GM12873 (cell line): ENCODE results near the gene COL15A1.

ENCODE experiments used
- TF ChIP-seq, protein P1 (sequence below): IDR thresholded peaks from 2 replicates; pipeline ENCODE4 v1.5.1; 2012; ENCODE audit warnings: low read depth, mild to moderate bottlenecking, moderate library complexity, low read length, control low read depth; ENCODE audit not compliant: insufficient read depth; ENCODE audit errors: missing control alignments

Gene COL15A1

DNA sequence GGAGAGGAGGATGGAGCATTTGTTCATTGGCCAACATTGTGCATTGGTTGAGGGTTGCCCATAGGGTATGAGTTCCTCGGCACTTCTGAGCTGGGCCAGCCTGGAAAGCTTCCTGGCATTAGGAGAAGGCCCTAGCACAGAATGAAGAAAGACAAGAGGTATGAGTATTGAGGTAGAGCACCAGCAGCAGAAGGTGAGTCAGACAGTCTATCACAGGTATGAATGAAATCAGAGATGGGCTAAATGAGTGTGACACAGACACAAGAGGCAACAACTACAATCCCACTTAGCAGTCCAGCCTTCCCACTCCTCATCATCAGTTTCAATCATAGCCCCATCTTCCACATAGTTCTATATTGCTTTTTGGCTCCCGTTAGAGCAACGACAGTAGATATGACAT, 135.8 kb downstream of the COL15A1 start:
- TF ChIP-seq, protein P1, sequence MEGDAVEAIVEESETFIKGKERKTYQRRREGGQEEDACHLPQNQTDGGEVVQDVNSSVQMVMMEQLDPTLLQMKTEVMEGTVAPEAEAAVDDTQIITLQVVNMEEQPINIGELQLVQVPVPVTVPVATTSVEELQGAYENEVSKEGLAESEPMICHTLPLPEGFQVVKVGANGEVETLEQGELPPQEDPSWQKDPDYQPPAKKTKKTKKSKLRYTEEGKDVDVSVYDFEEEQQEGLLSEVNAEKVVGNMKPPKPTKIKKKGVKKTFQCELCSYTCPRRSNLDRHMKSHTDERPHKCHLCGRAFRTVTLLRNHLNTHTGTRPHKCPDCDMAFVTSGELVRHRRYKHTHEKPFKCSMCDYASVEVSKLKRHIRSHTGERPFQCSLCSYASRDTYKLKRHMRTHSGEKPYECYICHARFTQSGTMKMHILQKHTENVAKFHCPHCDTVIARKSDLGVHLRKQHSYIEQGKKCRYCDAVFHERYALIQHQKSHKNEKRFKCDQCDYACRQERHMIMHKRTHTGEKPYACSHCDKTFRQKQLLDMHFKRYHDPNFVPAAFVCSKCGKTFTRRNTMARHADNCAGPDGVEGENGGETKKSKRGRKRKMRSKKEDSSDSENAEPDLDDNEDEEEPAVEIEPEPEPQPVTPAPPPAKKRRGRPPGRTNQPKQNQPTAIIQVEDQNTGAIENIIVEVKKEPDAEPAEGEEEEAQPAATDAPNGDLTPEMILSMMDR: no peak

DNA sequence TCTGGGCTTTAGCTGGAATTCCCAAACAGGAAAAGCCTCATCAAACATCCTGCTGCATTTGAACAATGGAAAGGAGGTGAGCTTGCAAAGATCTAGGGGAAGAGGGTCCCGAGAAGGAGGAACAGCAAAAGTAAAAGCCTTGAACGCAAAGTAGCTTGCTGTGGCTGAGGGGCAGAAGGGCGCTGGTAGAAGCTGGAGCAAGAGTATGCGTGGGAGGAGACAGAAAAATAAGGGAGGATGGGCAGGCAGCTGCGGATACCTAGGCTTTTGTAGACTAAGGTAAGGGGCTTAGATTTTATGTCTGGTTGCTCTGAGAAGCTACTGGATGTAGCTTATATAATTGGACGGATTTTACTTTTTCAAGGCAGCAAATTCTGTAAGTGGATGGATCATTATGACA, 139.3 kb downstream of the COL15A1 start:
- TF ChIP-seq, protein P1: no peak

DNA sequence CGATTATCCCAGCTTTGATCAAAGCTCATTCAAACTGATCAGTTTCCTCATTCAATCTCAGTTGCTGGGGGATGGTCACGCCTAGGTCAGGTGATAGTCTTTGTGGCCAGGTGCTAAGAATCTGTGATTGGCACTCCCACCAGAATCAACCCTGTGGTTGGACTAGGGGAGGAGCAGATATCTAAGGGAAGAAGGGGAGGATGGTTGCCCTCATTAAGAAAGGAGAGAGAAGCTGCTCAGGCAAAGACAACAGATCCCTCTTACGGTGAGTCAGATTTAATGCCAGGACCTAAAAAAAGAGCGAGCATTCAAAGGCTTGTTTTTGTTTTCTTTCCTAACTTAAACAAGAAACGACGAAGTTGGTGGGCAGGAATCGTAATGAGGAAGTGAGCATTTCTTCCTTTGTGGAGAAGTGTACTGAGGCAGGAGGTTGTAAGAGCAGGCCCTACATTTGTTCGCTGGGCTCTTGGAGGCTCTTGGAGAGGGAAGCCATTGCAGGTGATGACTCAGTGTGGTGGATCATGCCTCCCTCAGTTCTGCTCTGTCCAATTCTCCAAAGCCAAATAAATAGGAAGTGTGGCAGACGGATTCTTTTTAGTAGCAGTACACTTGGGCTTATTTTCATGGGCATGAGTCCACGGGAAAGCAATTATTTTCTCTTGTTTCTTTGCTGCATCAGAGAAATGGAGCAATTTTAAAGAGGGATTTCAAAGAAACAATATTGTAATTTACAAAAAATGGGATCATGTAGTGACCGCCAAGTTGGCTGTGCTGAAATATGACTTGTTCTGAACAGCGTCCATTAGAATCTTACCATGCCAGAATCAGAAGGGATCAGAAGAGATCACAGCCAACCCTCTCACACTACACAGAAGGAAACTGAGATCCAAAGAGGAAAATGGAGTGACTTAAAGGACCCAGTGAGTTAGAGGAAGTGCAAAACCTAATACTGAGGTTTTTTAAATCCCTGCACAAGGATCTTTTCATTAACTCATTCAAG, 142.5 kb downstream of the COL15A1 start:
- TF ChIP-seq, protein P1: no peak

DNA sequence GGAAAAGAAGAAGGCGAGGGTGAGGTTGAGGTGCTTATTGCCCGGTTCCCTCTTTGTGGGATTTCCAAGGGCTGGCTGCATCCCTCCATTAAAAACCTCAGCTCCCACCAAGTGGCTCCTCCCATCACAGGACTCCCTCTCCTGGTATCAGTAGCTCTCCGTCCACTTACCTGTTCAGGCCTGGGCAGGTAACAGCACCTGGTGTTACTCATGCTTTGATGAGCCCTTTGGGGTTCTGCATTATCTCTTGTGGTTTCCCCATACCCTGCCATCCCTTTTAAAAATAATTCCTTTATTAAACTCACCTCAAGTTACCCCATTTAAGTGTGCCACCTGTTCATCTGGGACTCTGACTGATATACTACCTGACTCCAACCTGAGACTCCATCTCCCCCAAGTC, 143.8 kb downstream of the COL15A1 start:
- TF ChIP-seq, protein P1: no peak

DNA sequence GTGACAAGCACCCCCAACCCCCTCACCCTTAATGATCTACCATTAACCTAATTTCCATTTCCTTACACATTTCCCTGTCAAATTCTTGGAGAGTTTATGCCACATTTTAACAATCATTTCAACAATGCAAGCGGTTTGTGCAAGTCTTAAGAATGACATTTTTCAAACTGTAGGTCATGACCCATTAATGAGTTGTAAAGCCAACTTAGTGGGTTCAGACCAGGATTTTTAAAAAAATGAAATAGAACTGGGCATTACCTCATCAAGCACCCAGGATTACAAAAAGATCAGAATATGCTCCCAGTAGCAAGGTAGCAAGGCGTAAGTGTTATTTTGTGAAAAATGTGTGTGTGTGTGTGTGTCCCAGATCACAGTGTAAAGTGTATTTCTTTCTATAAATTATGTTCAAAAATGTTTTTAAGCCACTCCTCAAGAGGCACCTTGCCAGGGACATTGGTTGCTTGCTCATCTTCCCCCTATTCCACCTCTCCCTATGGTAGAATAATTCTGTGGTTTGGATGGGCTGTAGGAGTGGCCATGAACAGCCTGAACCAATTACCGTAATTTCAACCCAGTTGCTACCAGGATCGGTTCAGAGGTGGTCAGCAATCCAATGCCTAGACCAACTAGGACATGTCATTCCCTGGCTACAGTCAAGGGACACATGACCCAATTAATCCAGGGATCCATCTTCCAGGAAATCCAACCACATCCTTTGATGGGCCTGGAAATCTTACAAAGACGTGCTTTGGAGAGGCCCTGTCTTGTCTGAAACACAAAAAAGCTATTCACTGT, 146.8 kb downstream of the COL15A1 start:
- TF ChIP-seq, protein P1: no peak

DNA sequence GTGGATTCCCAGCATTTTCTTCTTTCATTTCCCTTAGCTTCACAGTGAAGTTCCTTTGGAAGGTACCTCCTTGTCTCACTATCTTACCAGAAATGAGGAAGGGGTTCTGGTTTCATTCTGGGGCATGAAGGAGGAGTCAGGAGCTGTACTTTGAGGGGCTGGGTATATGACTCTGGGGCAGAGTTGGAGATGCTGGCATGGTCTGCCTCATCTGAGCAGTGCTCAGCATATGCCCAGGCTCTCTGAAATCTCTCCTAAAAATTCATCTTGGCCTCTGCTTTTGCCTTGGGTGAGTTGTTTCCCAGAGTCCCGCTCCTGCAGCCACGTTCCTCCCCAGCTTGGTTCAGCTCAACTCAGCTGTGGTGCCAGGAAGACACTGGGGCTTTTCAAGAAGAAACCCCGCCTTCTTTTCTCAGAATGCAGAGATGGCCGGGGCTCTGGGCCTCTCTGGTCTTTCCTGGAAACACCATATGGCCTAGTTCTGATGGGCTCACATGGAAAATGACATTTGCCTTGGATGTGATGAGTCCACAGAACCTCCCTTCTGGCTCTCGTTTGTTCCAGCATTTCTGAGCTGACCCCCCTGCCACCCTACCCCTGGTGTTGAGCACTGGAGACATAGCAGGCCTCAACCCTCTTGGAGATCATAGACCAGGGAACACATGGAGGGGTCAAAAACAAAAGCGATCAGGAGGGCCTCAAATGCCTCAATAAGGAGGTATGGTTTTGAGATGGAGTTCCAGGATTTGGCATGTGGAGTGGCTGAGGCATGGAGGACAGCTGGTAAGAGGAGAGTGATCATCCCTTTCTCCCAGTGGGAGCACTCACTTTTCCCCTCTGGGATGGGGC, 149.2 kb downstream of the COL15A1 start:
- TF ChIP-seq, protein P1: no peak
